ENCODE measurements around the gene UBE2J2. TPM values are rescaled to one million over a fixed set of nuclear protein-coding genes. Genes with fewer than 3 reads are reported as not detected.
A peak's percentile ranks its signal among the peaks of the same experiment; 100 is the strongest.

Gene UBE2J2
- total and polyA plus RNA-seq, 10 donors, result 39.1 to 69.7 (median 55.3) TPM

DNA sequence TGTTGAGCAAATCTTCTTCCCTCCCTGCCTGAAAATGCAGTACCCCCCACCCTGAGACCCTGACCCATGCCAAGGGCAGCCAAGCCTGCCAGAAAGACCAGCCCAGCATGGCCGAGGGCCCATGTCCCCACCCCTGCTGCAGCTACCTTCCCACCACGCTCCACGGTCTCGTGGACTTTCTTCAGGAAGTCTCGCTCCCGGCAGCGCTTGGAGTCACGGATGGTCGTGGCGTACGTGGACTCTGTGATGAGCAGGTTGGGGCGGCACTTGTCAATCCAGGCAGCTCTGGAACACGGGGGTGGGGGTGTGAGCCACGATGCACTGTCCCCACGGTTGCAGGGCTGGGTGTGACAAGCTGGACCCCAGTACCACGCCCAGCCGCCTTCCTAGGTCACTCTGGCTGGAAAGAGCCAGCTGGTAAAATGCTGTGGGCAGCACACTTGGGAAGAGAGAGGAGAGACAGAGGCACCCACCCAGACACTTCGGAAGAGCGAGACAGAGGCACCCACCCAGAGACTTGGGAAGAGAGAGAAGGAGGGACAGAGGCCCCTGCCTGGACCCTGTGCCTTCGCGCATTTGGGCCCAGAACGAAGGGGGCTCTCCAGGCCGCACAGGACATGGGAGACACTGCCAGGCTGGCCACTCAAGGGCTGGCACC lies 41.2 kb upstream of the UBE2J2 start:
- no peaks in the 10 kb centered on the region for H3K27me3 ChIP-seq (replicated peaks in 1 of 7)
- H3K27ac ChIP-seq, result no peak overlapping the region
- DNase-seq, result no peak
- peak in 1 of 3 donors; percentile 52 for TF ChIP-seq POLR2AphosphoS5 (IDR thresholded peaks at IDR 0.05)
- no peak for TF ChIP-seq CTCF (IDR thresholded peaks at IDR 0.05 in 8 of 11, conservative IDR thresholded peaks at IDR 0.05 in 3 of 11)
- no peak for TF ChIP-seq POLR2A (IDR thresholded peaks at IDR 0.05)
- H3K4me3 ChIP-seq, result no peak overlapping the region
- H3K36me3 ChIP-seq, result peaks cover 0 to 97% (median 74%) of the 10 kb centered on the region in 6 donors
- no peaks in the 10 kb centered on the region for H3K9me3 ChIP-seq
- H3K4me1 ChIP-seq, result peaks cover 2 to 29% (median 6%) of the 10 kb centered on the region in 6 donors
- 92 to 96% (median 93%) methylated on average over 13 to 23 of the region's 23 CpGs for WGBS, 5 donors
- intact Hi-C loops (cut with DNase I; ENCODE audit: low total_unique reads), result no loop called here

DNA sequence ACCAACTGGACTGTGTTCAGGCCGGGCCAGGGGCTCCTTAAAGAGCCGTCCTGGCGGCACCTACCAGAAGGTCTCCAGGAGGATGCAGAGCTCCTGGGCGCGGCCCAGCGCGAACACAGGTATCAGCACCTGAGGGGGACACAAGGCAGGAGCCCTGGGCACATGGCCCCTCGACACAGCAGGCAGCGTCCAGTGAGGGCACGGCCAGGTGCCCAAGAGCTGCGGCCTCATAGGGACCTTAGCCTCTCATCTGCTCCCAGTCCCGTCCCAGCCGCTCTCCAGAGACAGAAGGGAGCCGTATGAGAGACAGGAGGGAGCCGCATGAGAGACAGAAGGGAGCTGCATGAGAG lies 40.6 kb upstream of the UBE2J2 start:
- Histone ChIP-seq H3K4me3 (no peak overlapping the region), H3K36me3 (peaks cover 0 to 94% (median 68%) of the 10 kb centered on the region in 6 donors), H3K27me3 (replicated peaks in 1 of 7) (no peaks in the 10 kb centered on the region), H3K9me3 (no peaks in the 10 kb centered on the region), H3K4me1 (peaks cover 8 to 34% (median 12%) of the 10 kb centered on the region in 6 donors), H3K27ac (no peak overlapping the region)
- 92 to 96% (median 95%) methylated on average over 8 to 15 of the region's 15 CpGs for WGBS, 5 donors
- TF ChIP-seq POLR2AphosphoS5 (IDR thresholded peaks at IDR 0.05) (peak in 1 of 3 donors; percentile 14), POLR2A (IDR thresholded peaks at IDR 0.05) (no peak), CTCF (IDR thresholded peaks at IDR 0.05 in 8 of 11, conservative IDR thresholded peaks at IDR 0.05 in 3 of 11) (no peak)
- no peak for DNase-seq
- intact Hi-C loops (cut with DNase I; ENCODE audit: low total_unique reads), result no loop called here

GRCh38 chr1:1313500-1314236 lies 40.0 kb upstream of the UBE2J2 start:
- no peak for DNase-seq
- WGBS, 5 donors, result 90 to 98% (median 92%) methylated on average over 8 to 37 of the region's 37 CpGs
- no peak overlapping the region for H3K4me3 ChIP-seq
- H3K36me3 ChIP-seq, result peaks cover 0 to 88% (median 63%) of the 10 kb centered on the region in 6 donors
- intact Hi-C loops (cut with DNase I; ENCODE audit: low total_unique reads), result no loop called here
- H3K27ac ChIP-seq, result no peak overlapping the region
- TF ChIP-seq CTCF (IDR thresholded peaks at IDR 0.05 in 8 of 11, conservative IDR thresholded peaks at IDR 0.05 in 3 of 11) (no peak), POLR2AphosphoS5 (IDR thresholded peaks at IDR 0.05) (peak in 1 of 3 donors; percentile 37)
- H3K4me1 ChIP-seq, result peaks cover 10 to 37% (median 17%) of the 10 kb centered on the region in 6 donors
- no peaks in the 10 kb centered on the region for H3K27me3 ChIP-seq (replicated peaks in 1 of 7)
- no peaks in the 10 kb centered on the region for H3K9me3 ChIP-seq

All from spleen (tissue), 11 donors.